ENCODE data around the gene PARVG.

- TF ChIP-seq CTCF (IDR thresholded peaks at IDR 0.05) (no peak), POLR2A (IDR thresholded peaks at IDR 0.05) (no peak)
Measured at GRCh38 chr22:44256085-44256484, 75.4 kb downstream of the PARVG start.

All from uterus (tissue), 2 donors.